GM08714 (cell line): ENCODE measurements around the gene KCNQ1.

Experiments
- H3K4me3 ChIP-seq: fragments of 200-500 bp; sonication (Bioruptor generic); 2 replicates; pipeline ENCODE4 v1.5.1; 2014; ENCODE audit warnings: mild to moderate bottlenecking, low read length, inconsistent platforms
- ZNF274 ChIP-seq: IDR thresholded peaks from 2 replicates; pipeline ENCODE4 v1.6.1; 2012; ENCODE audit warnings: mild to moderate bottlenecking, low read depth, low read length

Gene KCNQ1

DNA sequence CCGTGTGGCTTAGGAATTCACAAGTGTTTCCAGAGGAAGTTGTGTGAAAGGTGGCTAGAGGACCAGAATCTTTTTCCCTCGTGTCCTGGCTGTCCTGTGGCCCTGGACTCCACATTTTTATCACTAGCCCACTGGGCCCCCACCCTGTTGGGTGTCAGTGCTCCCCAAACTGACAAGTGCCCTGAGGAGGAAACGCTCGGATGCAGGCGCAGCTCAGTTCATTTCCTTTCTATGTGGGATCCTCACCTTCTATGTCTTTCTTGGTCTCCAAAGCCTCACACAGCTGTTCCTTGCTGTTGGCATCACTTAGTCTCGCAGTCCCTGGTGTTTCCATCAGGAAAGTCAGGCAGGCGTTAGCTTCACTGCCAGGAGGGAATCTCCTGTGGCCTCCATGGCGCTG is 323.0 kb downstream of the KCNQ1 start:
- no peak overlapping the region for H3K4me3 ChIP-seq
- no peak for TF ChIP-seq ZNF274

DNA sequence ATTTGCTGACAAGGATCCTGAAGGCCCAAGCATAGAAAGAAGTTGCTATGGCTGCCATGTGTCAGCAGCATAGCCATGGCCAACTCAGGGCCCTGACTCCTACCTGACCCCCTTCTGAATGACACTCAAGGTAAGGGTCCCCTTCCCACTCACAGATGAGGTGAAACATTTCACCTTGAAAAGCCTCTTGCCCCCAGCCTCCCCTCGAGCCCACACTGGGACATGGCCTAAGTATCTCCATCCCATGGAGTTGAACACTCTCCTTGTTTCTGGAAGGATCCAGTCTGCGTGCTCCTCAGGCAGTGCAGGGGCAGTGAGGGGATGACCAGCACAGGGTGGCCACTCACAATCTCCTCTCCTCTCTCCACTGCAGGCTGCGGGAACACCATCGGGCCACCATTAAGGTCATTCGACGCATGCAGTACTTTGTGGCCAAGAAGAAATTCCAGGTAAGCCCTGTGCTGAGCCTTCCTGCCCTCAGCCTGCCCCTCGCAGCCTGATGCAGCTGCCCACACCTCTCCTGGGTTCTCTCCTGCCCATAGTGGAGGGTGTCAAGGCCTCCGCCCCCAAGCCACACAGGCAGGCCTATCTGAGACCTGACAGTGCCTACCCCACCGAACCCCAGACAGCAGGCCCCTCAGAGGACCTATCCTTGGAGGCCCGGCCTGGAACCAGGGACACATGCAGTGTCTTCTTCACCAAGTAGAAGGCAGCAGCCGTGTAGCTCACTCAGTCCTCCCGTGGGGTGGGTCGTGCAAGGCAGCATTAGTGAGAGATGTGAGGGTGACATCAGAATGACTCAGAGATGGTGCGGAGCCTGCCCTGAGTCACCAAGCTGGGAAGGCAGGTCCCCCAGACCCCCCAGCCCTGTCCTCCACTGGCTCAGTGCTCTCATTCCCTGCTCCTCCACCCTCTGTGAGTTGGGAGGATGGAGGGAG is 323.9 kb downstream of the KCNQ1 start:
- no peak overlapping the region for H3K4me3 ChIP-seq
- TF ChIP-seq ZNF274 = no peak

DNA sequence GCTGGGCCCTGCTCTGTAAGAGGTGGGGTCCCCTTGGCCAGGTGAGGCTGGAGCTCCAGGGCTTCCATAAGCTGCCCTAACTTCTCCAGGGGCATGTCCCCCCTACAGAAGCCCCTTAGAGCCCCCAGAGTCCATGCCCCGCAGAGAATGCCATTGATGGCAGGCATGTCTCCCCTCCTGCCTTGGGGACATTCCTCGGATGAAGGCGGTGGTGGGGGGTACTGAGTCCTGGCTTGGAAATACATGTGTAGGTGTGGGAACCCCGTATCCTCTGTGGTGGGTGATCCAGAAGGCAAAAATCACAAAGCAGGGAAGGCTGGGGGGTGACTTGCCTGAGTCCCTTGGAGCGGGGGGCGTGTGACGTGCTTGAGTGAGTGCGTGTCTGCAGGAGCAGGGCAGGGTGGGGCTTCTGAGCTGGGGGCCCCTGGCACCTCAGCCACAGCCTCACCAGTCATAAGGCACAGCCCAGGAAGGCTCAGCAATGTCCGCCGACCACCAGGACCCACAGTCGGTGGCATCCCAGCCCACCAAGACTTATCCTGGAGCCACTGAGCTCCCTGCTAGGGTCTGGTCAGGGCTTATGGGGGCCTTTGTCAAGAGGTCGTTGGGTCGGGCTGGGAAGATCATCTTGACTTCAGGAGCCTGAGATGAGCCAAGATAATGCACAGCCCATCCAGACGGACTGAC is 324.7 kb downstream of the KCNQ1 start:
- H3K4me3 ChIP-seq = no peak overlapping the region
- no peak for TF ChIP-seq ZNF274

DNA sequence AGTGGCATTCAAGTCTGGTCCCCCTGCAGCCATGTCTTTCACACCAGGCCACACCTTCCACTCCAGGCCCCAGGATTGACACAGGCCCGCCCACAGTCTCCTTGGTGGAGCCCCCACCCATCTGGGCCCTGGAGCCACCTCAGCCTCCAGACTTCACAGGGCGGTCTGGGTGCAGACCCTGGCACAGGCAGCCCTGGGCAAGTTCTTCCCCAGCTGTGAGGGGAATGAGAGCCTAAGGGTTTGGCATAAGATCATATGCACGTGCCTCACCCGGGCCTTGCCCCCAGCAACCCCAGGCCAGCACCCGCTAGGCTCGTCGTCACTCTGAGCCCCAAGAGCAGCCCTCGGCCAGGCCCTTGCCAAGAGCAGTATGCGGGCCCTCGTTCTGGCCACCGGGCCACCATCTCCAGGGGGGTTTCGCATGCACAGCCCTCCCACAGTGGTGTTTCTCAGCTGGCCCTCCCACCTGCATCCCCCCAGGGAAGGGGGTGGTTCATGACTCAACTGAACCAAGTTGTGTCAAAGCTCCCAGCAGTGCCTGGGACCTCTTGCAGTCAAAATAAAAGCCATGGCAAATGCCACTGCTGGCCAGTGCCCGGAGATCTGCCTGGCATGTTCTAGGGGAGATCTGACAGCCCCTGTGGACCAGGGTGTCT is 325.4 kb downstream of the KCNQ1 start:
- no peak for TF ChIP-seq ZNF274
- no peak overlapping the region for H3K4me3 ChIP-seq

DNA sequence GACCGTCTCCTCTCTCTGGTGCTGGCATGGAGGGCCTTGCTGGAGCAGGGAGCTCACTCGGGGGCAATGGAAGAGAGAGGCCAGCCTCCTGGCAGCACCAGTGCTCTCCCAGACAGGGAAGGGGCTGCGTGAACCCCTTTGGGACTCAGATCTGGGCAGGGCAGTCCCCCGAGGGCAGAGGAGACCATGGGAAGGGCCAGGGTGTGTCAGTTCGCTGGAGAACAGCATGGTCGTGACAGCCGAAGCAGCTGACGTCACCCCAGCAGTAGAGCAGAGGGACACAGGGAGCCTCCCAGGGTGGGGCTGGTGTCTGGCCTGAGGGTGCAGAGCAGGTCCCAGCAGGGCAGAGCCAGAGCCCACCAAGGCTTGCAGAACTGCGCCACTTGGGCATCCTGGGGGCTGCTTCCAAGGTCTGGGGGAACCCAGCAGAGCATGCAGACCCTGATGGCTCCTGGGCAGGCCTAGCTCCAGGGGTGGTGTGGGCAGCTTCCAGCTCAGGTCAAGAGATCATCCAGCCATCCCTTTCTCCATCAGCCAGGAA is 326.0 kb downstream of the KCNQ1 start:
- no peak for TF ChIP-seq ZNF274
- no peak overlapping the region for H3K4me3 ChIP-seq

DNA sequence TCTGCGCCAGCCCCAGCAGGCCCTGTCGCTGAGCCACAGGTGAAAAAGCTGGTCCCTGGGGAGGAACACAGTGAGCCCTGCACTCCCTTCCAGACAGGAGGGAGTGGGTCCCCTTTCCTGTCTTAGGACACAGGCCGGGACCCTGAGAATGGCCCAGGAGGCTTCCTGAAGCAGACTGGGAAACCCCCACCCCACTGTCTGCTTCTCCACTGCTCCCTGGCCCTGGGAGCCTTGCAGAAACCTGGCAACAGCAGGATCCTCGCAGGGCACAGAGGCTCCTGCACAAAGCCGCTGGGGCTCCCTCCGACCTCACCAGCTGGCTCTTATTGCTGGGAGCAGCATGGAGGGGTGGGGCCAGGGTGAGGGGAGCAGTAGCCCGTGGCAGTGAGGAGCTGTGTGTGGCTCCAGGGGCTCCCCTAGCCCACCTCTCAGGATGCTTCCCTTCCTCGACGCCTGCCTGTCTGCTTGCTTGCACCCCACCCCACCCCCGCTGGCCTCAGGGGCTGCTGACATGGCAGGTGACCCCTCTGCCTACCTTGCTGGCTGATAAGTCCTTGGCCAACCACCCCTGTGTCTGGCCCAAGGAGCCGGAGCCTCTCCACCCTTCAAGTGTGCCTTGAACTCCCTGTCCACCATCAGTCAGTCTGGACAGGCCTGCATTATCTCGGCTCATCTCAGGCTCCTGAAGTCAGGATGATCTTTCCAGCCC is 327.1 kb downstream of the KCNQ1 start:
- no peak for TF ChIP-seq ZNF274
- no peak overlapping the region for H3K4me3 ChIP-seq

DNA sequence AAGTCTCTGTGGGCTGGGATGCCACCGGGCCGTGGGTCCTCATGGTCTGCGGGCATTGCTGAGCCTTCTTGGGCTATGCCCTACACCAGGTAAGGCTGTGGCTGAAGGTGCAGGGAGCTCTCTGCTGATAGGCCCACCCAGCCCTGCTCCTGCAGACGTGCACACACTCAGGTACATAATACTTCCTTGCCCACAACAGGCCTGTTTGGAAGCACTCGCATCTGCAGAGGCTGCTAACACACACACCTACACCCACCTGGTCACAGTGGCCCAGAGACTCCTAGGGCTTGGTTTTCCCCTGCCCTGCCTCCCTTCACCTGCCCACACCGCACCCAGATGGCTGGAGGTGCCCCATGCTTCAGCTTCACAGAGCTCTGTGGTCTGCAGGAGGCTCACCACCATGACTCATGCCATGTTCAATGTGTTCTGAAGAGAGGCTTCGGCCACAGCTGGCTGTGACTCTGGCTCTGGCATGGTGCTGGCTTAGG is 327.8 kb downstream of the KCNQ1 start:
- no peak overlapping the region for H3K4me3 ChIP-seq
- TF ChIP-seq ZNF274 = no peak

DNA sequence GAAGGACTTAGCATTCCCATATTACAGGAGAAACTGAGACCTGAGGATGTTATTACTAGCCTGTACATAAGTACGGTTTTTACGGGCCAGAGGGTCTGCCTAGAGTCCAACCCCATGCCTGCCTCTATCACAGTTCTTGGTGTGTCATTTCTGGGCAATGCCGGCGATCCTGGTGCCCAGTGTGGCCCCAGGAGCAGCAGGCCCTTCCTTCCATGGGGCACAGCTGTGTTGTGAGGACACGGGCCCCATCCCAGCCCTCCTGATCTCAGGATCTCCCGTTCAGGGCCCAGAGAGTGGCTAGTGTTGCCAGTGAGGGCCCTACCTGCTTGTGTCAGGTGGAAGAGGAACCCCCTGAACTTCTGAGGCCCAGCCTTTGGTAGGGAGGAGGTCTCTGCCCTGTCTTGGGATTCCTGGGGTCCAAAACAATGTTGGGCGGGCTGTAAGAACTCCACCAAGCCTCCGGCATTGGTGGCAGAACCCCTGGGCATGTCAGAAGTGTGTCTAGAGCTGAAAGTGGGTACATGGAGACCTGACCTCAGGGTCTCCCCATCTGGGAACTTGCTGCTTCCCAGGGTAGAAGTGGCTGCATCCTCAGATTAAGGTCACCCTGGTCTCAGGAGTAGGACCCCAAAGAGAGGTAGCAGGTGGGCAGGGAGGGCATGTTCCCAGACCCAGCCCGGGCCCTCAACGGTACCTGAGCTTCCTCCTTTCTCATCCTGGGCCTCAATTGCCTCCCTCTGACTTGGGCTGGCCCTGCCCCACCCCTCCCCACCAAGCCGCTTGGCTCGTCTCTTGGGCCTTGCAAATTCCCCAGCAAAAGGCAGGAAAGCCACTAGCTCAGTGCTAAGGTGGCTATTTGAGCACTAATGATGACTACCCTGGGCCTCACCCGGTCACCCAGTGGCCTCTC is 329.6 kb downstream of the KCNQ1 start:
- H3K4me3 ChIP-seq = no peak overlapping the region
- no peak for TF ChIP-seq ZNF274

DNA sequence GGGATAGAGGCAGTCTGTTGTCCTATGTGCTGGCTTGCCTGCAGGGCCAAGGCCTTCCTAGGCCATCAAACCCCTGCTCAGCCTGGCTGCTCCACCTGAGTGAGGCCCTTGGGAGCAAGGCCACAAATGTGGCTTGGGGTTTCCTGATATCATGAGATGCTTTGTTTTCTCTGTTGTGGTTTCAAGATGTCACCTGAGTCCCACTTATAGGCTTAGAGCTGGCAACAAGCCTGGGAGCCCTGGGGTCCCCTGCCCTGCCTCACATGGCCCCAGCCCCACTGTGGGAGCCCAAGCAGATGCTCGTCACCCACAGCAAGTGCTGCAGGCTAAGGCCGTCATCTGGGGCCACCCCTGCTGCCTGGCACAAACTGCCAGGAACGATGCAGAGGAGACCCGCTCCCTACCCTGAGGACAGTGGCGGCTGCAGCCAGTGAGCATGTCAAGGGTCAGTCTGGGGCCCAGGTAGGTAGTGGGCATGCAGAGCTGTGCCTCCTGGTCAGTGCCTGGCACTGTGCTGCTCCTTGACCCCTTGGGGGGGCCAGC is 330.3 kb downstream of the KCNQ1 start:
- TF ChIP-seq ZNF274 = no peak
- no peak overlapping the region for H3K4me3 ChIP-seq

DNA sequence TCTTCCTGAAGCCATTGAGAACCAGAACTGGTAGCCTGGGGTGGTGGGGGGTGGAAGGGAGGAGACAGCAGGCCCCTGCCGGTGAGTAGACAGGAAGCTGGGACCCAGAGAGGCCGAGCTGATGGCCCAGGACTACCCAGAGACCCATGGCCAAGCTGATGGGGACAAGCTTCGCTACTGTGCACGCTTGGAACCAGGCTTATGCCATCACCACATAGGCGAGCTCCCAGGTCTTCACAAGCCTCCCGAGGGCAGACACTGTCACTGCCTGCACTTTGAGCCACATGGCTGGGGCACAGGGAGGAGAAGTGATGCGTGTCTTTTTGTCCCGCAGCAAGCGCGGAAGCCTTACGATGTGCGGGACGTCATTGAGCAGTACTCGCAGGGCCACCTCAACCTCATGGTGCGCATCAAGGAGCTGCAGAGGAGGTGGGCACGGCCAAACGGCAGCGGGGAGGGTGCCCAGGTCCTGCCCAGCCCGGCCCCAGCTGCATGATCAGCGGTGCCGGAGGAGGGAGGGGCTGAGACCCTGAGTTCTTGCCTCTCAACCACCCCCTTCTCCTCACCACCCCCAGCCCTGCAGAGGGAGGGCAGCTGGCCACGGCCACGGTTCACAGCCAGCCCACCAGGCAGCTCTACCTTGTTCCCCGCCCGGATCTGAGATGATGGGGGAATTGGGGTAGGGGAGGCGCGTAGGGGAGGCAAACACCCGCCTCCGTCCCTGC is 331.0 kb downstream of the KCNQ1 start:
- no peak overlapping the region for H3K4me3 ChIP-seq
- TF ChIP-seq ZNF274 = no peak

DNA sequence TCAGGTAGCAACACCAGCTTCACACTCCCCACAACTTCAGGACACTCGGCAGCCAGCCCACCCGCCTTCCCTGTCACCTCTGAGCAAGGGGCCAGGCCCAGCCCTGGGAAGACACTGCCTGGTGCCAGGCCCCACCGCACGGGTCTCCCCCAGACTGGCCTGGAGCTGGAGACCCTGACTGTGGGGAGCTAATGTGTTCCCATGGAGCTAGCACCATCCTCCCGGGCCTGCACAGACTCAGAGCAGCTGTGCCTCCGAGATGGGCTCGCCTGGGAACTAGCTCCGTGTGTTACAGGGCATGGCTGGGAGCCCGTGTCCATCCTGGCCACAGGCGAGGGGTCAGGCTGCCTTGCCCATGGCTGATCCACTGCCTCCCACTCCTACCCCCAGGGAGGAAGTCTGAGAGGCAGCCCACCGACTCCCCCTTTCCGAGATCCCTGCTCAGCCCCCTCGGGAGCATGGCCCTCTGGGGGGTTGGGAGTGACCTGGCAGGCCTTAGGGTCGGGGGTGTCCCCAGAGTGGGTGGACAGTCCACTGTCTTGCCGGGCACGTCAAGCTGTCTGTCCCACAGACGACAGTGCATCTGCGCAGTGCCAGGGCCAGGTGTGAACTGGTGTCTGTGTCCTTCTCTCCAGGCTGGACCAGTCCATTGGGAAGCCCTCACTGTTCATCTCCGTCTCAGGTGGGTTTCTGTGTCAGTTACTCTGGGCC is 331.7 kb downstream of the KCNQ1 start:
- no peak for TF ChIP-seq ZNF274
- no peak overlapping the region for H3K4me3 ChIP-seq

DNA sequence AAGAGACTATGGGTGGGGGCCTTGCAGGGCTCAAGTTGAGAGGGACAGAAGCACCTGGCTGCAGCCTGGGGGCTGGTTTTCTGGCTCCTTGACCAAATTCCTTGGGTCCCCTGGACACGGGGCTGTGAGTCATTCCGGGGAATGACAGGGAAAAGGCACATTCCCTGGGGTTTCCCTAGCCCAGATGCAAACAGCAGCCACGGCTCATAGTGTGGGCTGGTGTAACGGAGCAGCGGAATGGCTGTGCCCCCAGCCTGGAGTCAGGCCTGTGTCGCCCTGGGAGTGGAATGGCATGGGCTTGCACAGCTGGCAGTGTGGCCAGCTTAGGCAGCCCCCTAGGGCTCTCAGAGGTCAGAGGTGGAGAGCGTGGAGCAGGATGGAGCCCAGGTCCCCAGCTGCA is 332.6 kb downstream of the KCNQ1 start:
- H3K4me3 ChIP-seq = no peak overlapping the region
- TF ChIP-seq ZNF274 = no peak
